IgD-negative memory B cell (primary cell): ENCODE results near the gene ADCY5. TPM values are rescaled to one million over a fixed set of nuclear protein-coding genes. Genes with fewer than 3 reads are reported as not detected.
"Not testable (repeated sequence)": the region's sequence is repeated elsewhere in the genome, so short reads cannot be mapped to it uniquely, and the experiment has no call there.

Experiments used
- H3K27ac Mint-ChIP-seq, 3 donors: one replicate each; pipeline ENCODE4 v1.8.0; 2020 to 2022; ENCODE audit warnings: mild to moderate bottlenecking in 3 of 3, mixed read lengths in 3 of 3, moderate library complexity in 1 of 3
- H3K27me3 Mint-ChIP-seq: one replicate; pipeline ENCODE4 v1.8.0; 2021; ENCODE audit warnings: mixed read lengths
- H3K36me3 Mint-ChIP-seq: one replicate; pipeline ENCODE4 v1.8.0; 2020; ENCODE audit warnings: mild to moderate bottlenecking, mixed read lengths
- H3K4me1 Mint-ChIP-seq, 3 donors: one replicate each; pipeline ENCODE4 v1.8.0; 2020 to 2022; ENCODE audit warnings: mixed read lengths in 3 of 3, mild to moderate bottlenecking in 1 of 3
- H3K4me3 Mint-ChIP-seq, 4 donors: one replicate each; pipeline ENCODE4 v1.8.0; 2020 to 2022; ENCODE audit warnings: mild to moderate bottlenecking in 4 of 4, mixed read lengths in 4 of 4, moderate library complexity in 3 of 4
- H3K9me3 Mint-ChIP-seq, 3 donors: one replicate each; pipeline ENCODE4 v1.8.0; 2020 to 2021; ENCODE audit warnings: mixed read lengths in 3 of 3, mild to moderate bottlenecking in 1 of 3
- polyA plus RNA-seq: library from polyadenylated mRNA; unstranded; fragments of 300-500 nt; fragmentation: Illumina TruSeq; gene quantifications from one replicate; pipeline ENCODE4 v1.2.3, GENCODE V29; 2021

ADCY5 gene
- polyA plus RNA-seq, 1 donor from 2014 or later = not detected

GRCh38 chr3:123270818-123271217 lies 178.1 kb downstream of the ADCY5 start:
- peaks cover 0 to 4% (median 0%) of the 10 kb centered on the region in 3 donors for H3K4me1 Mint-ChIP-seq
- H3K36me3 Mint-ChIP-seq = peaks cover 21% of the 10 kb centered on the region
- H3K27ac Mint-ChIP-seq = no peak overlapping the region
- no peaks in the 10 kb centered on the region for H3K27me3 Mint-ChIP-seq
- H3K4me3 Mint-ChIP-seq = no peak overlapping the region
- peaks cover 0 to 1% (median 0%) of the 10 kb centered on the region in 3 donors for H3K9me3 Mint-ChIP-seq

- Mint-ChIP-seq H3K27me3 (no peaks in the 10 kb centered on the region), H3K4me1 (peaks cover 0 to 2% (median 0%) of the 10 kb centered on the region in 3 donors), H3K9me3 (peaks cover 0 to 1% (median 0%) of the 10 kb centered on the region in 3 donors), H3K36me3 (peaks cover 22% of the 10 kb centered on the region), H3K27ac (no peak overlapping the region), H3K4me3 (no peak overlapping the region)
These were observed 181.1 kb downstream of the ADCY5 start for GRCh38 chr3:123267821-123268220.

- Mint-ChIP-seq H3K27me3 (no peaks in the 10 kb centered on the region), H3K4me1 (peaks cover 0 to 2% (median 1%) of the 10 kb centered on the region in 3 donors), H3K27ac (no peak overlapping the region), H3K9me3 (peaks cover 0 to 1% (median 0%) of the 10 kb centered on the region in 3 donors), H3K4me3 (no peak overlapping the region), H3K36me3 (peaks cover 17% of the 10 kb centered on the region)
These were observed 184.9 kb downstream of the ADCY5 start for GRCh38 chr3:123263941-123264340.

GRCh38 chr3:123262868-123263267 lies 186.0 kb downstream of the ADCY5 start:
- peaks cover 0 to 6% (median 4%) of the 10 kb centered on the region in 3 donors for H3K4me1 Mint-ChIP-seq
- H3K4me3 Mint-ChIP-seq = no peak overlapping the region
- no peaks in the 10 kb centered on the region for H3K27me3 Mint-ChIP-seq
- H3K36me3 Mint-ChIP-seq = peaks cover 17% of the 10 kb centered on the region
- no peak overlapping the region for H3K27ac Mint-ChIP-seq
- peaks cover 0 to 1% (median 0%) of the 10 kb centered on the region in 3 donors for H3K9me3 Mint-ChIP-seq

GRCh38 chr3:123262226-123262625 lies 186.7 kb downstream of the ADCY5 start:
- H3K27ac Mint-ChIP-seq = no peak overlapping the region
- H3K36me3 Mint-ChIP-seq = peaks cover 15% of the 10 kb centered on the region
- no peak overlapping the region for H3K4me3 Mint-ChIP-seq
- H3K9me3 Mint-ChIP-seq = peaks cover 0 to 1% (median 0%) of the 10 kb centered on the region in 3 donors
- no peaks in the 10 kb centered on the region for H3K27me3 Mint-ChIP-seq
- H3K4me1 Mint-ChIP-seq = peaks cover 0 to 6% (median 4%) of the 10 kb centered on the region in 3 donors

- H3K27ac Mint-ChIP-seq = no peak overlapping the region
- peaks cover 0 to 6% (median 4%) of the 10 kb centered on the region in 3 donors for H3K4me1 Mint-ChIP-seq
- H3K36me3 Mint-ChIP-seq = peaks cover 12% of the 10 kb centered on the region
- H3K9me3 Mint-ChIP-seq = peaks cover 0 to 1% (median 0%) of the 10 kb centered on the region in 3 donors
- no peak overlapping the region for H3K4me3 Mint-ChIP-seq
- no peaks in the 10 kb centered on the region for H3K27me3 Mint-ChIP-seq
These were observed 187.2 kb downstream of the ADCY5 start for GRCh38 chr3:123261666-123262065.

- Mint-ChIP-seq H3K36me3 (peaks cover 3% of the 10 kb centered on the region), H3K27me3 (no peaks in the 10 kb centered on the region), H3K4me3 (no peak overlapping the region), H3K4me1 (peaks cover 0 to 6% (median 2%) of the 10 kb centered on the region in 3 donors), H3K27ac (no peak overlapping the region), H3K9me3 (no peaks in the 10 kb centered on the region)
These were observed 190.0 kb downstream of the ADCY5 start for GRCh38 chr3:123258811-123259420.

GRCh38 chr3:123258359-123258758 lies 190.5 kb downstream of the ADCY5 start:
- Mint-ChIP-seq H3K36me3 (peaks cover 3% of the 10 kb centered on the region), H3K27ac (no peak overlapping the region), H3K4me1 (peaks cover 0 to 6% (median 2%) of the 10 kb centered on the region in 3 donors), H3K27me3 (no peaks in the 10 kb centered on the region), H3K4me3 (no peak overlapping the region), H3K9me3 (no peaks in the 10 kb centered on the region)

GRCh38 chr3:123256256-123256655 lies 192.6 kb downstream of the ADCY5 start:
- Mint-ChIP-seq H3K4me3 (no peak overlapping the region), H3K4me1 (peaks cover 0 to 6% (median 3%) of the 10 kb centered on the region in 3 donors), H3K27ac (no peak overlapping the region), H3K9me3 (no peaks in the 10 kb centered on the region), H3K36me3 (peaks cover 3% of the 10 kb centered on the region), H3K27me3 (no peaks in the 10 kb centered on the region)

GRCh38 chr3:123246866-123247265 lies 202.0 kb downstream of the ADCY5 start:
- peaks cover 7% of the 10 kb centered on the region for H3K36me3 Mint-ChIP-seq
- no peak overlapping the region for H3K27ac Mint-ChIP-seq
- H3K4me3 Mint-ChIP-seq = no peak overlapping the region
- H3K27me3 Mint-ChIP-seq = no peaks in the 10 kb centered on the region
- no peaks in the 10 kb centered on the region for H3K4me1 Mint-ChIP-seq
- H3K9me3 Mint-ChIP-seq = no peaks in the 10 kb centered on the region

- Mint-ChIP-seq H3K36me3 (peaks cover 7% of the 10 kb centered on the region), H3K27me3 (no peaks in the 10 kb centered on the region), H3K4me3 (no peak overlapping the region), H3K27ac (no peak overlapping the region), H3K4me1 (no peaks in the 10 kb centered on the region), H3K9me3 (no peaks in the 10 kb centered on the region)
These were observed 204.8 kb downstream of the ADCY5 start for GRCh38 chr3:123244128-123244527.

GRCh38 chr3:123239756-123240155 lies 209.1 kb downstream of the ADCY5 start:
- Mint-ChIP-seq H3K36me3 (peaks cover 9% of the 10 kb centered on the region), H3K27ac (peak overlapping the region in 1 of 3 donors; percentile 69), H3K9me3 (no peaks in the 10 kb centered on the region), H3K4me1 (no peaks in the 10 kb centered on the region), H3K4me3 (no peak overlapping the region), H3K27me3 (no peaks in the 10 kb centered on the region)

- H3K36me3 Mint-ChIP-seq, H3K27me3 Mint-ChIP-seq, H3K9me3 Mint-ChIP-seq, H3K4me3 Mint-ChIP-seq, H3K4me1 Mint-ChIP-seq, H3K27ac Mint-ChIP-seq: not testable (repeated sequence)
These were observed 209.7 kb downstream of the ADCY5 start for GRCh38 chr3:123239186-123239585.

GRCh38 chr3:123236902-123237301 lies 212.0 kb downstream of the ADCY5 start:
- Mint-ChIP-seq H3K4me3 (no peak overlapping the region), H3K27ac (no peak overlapping the region), H3K36me3 (peaks cover 6% of the 10 kb centered on the region), H3K9me3 (no peaks in the 10 kb centered on the region), H3K27me3 (no peaks in the 10 kb centered on the region), H3K4me1 (no peaks in the 10 kb centered on the region)
